IPS DF 6.9 (cell line): ENCODE data around the gene SGSH.
"Not testable (repeated sequence)": the region's sequence is repeated elsewhere in the genome, so short reads cannot be mapped to it uniquely, and the experiment has no call there.

ENCODE experiments used
- DNase-seq: peaks from one replicate; pipeline ENCODE4 v3.0.0-alpha.2; 2013; ENCODE audit warnings: low read depth, low spot score
- H3K27ac ChIP-seq: one replicate; pipeline ENCODE4 v1.5.1; 2013; ENCODE audit warnings: low read length, control low read depth
- H3K27me3 ChIP-seq: 2 replicates; pipeline ENCODE4 v1.6.1; 2013; ENCODE audit warnings: mild to moderate bottlenecking, low read length; ENCODE audit not compliant: control insufficient read depth, insufficient read depth
- H3K36me3 ChIP-seq: 2 replicates; pipeline ENCODE4 v1.6.1; 2013; ENCODE audit warnings: low read length; ENCODE audit not compliant: control insufficient read depth, insufficient read depth
- H3K4me1 ChIP-seq: 2 replicates; pipeline ENCODE4 v1.6.1; 2013; ENCODE audit warnings: low read length; ENCODE audit not compliant: control insufficient read depth, insufficient read depth
- H3K4me3 ChIP-seq: 2 replicates; pipeline ENCODE4 v1.5.1; 2013; ENCODE audit warnings: mild to moderate bottlenecking, low read length
- H3K9me3 ChIP-seq: 2 replicates; pipeline ENCODE4 v1.6.1; 2013; ENCODE audit warnings: low read length, inconsistent platforms; ENCODE audit not compliant: control insufficient read depth, insufficient read depth
- WGBS: extraction: QIAGEN DNeasy Blood & Tissue Kit; methylation state at CpG from one replicate; pipeline ENCODE4 v1.1.7; 2013; ENCODE audit warnings: mixed read lengths, missing lambda C conversion rate; ENCODE audit not compliant: insufficient read length, insufficient coverage; 5-methylcytosine and 5-hydroxymethylcytosine counted together

The SGSH gene

GRCh38 chr17:80212109-80212508 is 8.0 kb downstream of the SGSH start:
- DNase-seq, result no peak
- WGBS, result no CpG with 5 or more reads among the region's 22 CpGs
- peaks cover 21% of the 10 kb centered on the region for H3K36me3 ChIP-seq

GRCh38 chr17:80210348-80211108 is 9.6 kb downstream of the SGSH start:
- Histone ChIP-seq H3K36me3 (peaks cover 17% of the 10 kb centered on the region), H3K4me3 (no peak overlapping the region), H3K9me3 (no peaks in the 10 kb centered on the region), H3K27ac (no peak overlapping the region), H3K4me1 (no peaks in the 10 kb centered on the region), H3K27me3 (no peaks in the 10 kb centered on the region)
- WGBS, result no CpG with 5 or more reads among the region's 47 CpGs
- DNase-seq, result no peak

More at GRCh38 chr17:80212109-80212508, 8.0 kb downstream of the SGSH start:
- Histone ChIP-seq H3K27ac (no peak overlapping the region), H3K4me1 (no peaks in the 10 kb centered on the region), H3K4me3 (no peak overlapping the region), H3K9me3 (no peaks in the 10 kb centered on the region), H3K27me3 (no peaks in the 10 kb centered on the region)

GRCh38 chr17:80209765-80210164 is 10.4 kb downstream of the SGSH start:
- Histone ChIP-seq H3K9me3 (no peaks in the 10 kb centered on the region), H3K27me3 (no peaks in the 10 kb centered on the region), H3K27ac (no peak overlapping the region), H3K36me3 (peaks cover 16% of the 10 kb centered on the region), H3K4me3 (no peak overlapping the region), H3K4me1 (no peaks in the 10 kb centered on the region)
- no CpG with 5 or more reads among the region's 12 CpGs for WGBS
- no peak for DNase-seq

GRCh38 chr17:80208050-80208449 is 12.1 kb downstream of the SGSH start:
- H3K4me3 ChIP-seq, result no peak overlapping the region
- H3K36me3 ChIP-seq, result peaks cover 10% of the 10 kb centered on the region
- no peaks in the 10 kb centered on the region for H3K4me1 ChIP-seq
- WGBS, result no CpG with 5 or more reads among the region's 16 CpGs
- H3K27ac ChIP-seq, result no peak overlapping the region
- no peaks in the 10 kb centered on the region for H3K27me3 ChIP-seq
- DNase-seq, result no peak
- H3K9me3 ChIP-seq, result no peaks in the 10 kb centered on the region

GRCh38 chr17:80205811-80206210 is 14.3 kb downstream of the SGSH start:
- H3K4me1 ChIP-seq, result no peaks in the 10 kb centered on the region
- no peak overlapping the region for H3K27ac ChIP-seq
- H3K36me3 ChIP-seq, result peaks cover 4% of the 10 kb centered on the region; the same call in 1 of the 2 replicates
- no peak for DNase-seq
- WGBS, result no CpG with 5 or more reads among the region's 13 CpGs
- no peaks in the 10 kb centered on the region for H3K9me3 ChIP-seq
- H3K27me3 ChIP-seq, result no peaks in the 10 kb centered on the region
- no peak overlapping the region for H3K4me3 ChIP-seq

- no peaks in the 10 kb centered on the region for H3K27me3 ChIP-seq
- DNase-seq, result no peak
- H3K27ac ChIP-seq, result no peak overlapping the region
- H3K36me3 ChIP-seq, result no peaks in the 10 kb centered on the region; the same call in 1 of the 2 replicates
- WGBS, result no CpG with 5 or more reads among the region's 19 CpGs
- no peaks in the 10 kb centered on the region for H3K9me3 ChIP-seq
- no peak overlapping the region for H3K4me3 ChIP-seq
- H3K4me1 ChIP-seq, result no peaks in the 10 kb centered on the region
Observed at GRCh38 chr17:80204626-80205468, 15.3 kb downstream of the SGSH start.

GRCh38 chr17:80203471-80203963 is 16.6 kb downstream of the SGSH start:
- Histone ChIP-seq H3K27ac (no peak overlapping the region), H3K36me3 (no peaks in the 10 kb centered on the region; the same call in 1 of the 2 replicates), H3K27me3 (no peaks in the 10 kb centered on the region), H3K4me3 (no peak overlapping the region), H3K9me3 (no peaks in the 10 kb centered on the region), H3K4me1 (no peaks in the 10 kb centered on the region)
- DNase-seq, result no peak
- WGBS, result no CpG with 5 or more reads among the region's 11 CpGs

- WGBS, result no CpG with 5 or more reads among the region's 17 CpGs
- H3K27me3 ChIP-seq, result no peaks in the 10 kb centered on the region
- no peaks in the 10 kb centered on the region for H3K4me1 ChIP-seq
- H3K9me3 ChIP-seq, result no peaks in the 10 kb centered on the region
- no peak overlapping the region for H3K27ac ChIP-seq
- H3K36me3 ChIP-seq, result no peaks in the 10 kb centered on the region
- no peak for DNase-seq
- no peak overlapping the region for H3K4me3 ChIP-seq
Observed at GRCh38 chr17:80202197-80202596, 17.9 kb downstream of the SGSH start.

- Histone ChIP-seq H3K36me3 (no peaks in the 10 kb centered on the region), H3K27ac (no peak overlapping the region), H3K4me1 (no peaks in the 10 kb centered on the region), H3K4me3 (no peak overlapping the region), H3K9me3 (no peaks in the 10 kb centered on the region), H3K27me3 (no peaks in the 10 kb centered on the region)
- no CpG with 5 or more reads among the region's 15 CpGs for WGBS
- no peak for DNase-seq
Observed at GRCh38 chr17:80201446-80201845, 18.7 kb downstream of the SGSH start.

GRCh38 chr17:80199295-80199694 is 20.8 kb downstream of the SGSH start:
- H3K4me1 ChIP-seq, H3K4me3 ChIP-seq, DNase-seq, H3K9me3 ChIP-seq, H3K36me3 ChIP-seq, H3K27me3 ChIP-seq, H3K27ac ChIP-seq: not testable (repeated sequence)
- no CpG with 5 or more reads among the region's 6 CpGs for WGBS
